GM12875 (cell line): Measurements from ENCODE around the gene ZNF425.
"Not testable (repeated sequence)": the region's sequence is repeated elsewhere in the genome, so short reads cannot be mapped to it uniquely, and the experiment has no call there.

Experiments used
- H3K4me3 ChIP-seq: one replicate; pipeline ENCODE4 v1.5.1; 2011; ENCODE audit warnings: low read depth, low read length, control low read depth
- CTCF ChIP-seq: IDR thresholded peaks from 2 replicates; pipeline ENCODE4 v1.5.1; 2011; ENCODE audit warnings: low read depth, mild to moderate bottlenecking, control low read depth, inconsistent platforms, low read length, moderate library complexity, borderline replicate concordance; ENCODE audit not compliant: insufficient read depth

ZNF425 gene

DNA sequence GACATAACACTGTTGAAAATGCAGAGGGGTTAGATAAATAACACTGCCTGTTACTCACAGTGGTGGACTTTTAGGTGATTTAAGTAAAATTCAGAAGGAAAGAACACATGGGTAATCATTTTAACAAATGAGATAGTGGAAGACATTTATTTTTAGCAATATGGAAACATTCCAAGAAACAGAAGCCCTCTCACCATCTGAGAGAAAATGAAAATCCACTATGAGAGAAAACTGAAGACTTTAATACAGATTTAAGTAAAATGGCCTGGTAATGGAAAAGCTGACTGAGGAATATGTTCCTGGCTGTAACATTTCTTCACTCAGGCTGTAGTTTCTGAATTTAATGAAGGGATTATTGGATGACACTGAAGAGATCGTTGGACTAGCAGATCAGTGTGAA lies 23.5 kb downstream of the ZNF425 start:
- H3K4me3 ChIP-seq, result no peak overlapping the region
- TF ChIP-seq CTCF, result no peak

DNA sequence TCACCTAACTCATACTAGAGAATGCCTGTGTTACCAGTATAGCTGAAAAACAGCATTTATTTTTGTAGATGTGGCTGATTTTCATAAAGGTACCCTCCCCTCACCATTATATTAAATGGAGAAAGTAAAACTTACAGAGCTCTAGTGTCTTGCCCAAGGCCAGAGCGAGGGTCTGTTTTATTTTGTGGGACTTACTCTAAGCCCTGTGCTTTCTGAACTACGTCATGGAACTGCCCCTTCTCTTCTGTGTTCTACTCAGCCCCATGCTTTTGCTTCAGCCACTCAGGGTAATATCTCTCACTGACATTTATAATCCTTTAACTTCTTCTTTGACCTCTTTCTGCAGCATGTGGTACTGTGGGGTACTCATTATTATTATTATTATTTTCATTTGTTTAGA lies 25.3 kb downstream of the ZNF425 start:
- TF ChIP-seq CTCF, result no peak
- H3K4me3 ChIP-seq, result no peak overlapping the region

GRCh38 chr7:149099058-149099457 lies 27.1 kb downstream of the ZNF425 start:
- no peak overlapping the region for H3K4me3 ChIP-seq
- TF ChIP-seq CTCF, result no peak

DNA sequence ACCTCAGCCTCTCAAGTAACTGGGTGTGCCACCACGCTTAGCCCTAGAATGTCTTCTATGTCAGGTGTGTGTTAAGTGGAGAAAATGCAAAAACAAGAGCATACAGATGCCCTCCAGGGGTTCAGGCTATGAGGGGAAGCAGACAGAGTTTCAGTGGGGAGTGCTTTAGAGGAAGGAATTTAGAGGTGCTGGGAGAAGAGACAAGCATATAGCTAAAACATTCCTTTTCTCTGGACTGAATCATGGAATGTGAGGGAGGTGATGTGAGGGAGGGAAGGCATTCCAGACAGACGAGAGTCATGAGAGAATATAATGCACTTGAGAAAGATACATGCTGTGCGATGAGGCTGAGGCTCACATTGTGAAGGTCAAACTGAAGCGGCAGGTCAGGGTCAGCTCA lies 29.0 kb downstream of the ZNF425 start:
- no peak for TF ChIP-seq CTCF

DNA sequence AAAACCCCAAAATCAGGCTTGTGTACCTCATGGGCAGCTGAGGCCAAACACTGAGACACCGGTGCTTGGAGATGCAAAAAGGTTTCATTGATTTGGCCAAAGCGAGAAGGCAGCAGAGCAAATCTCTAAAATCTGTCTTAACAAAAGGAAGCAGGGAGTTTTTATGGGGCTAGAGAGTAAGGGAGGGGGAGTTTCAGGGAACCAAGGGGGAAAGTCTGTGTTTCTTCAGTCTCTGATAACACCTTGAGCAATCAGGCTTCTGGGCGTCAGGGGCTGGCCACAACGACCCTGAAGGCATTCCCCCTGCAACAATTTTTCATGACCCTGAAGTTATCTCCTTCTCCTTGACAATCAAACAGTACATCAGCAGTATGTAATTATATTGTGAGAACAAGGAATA lies 32.9 kb downstream of the ZNF425 start:
- TF ChIP-seq CTCF, result no peak
- no peak overlapping the region for H3K4me3 ChIP-seq

More for the DNA sequence above, 29.0 kb downstream of the ZNF425 start:
- H3K4me3 ChIP-seq, result no peak overlapping the region

DNA sequence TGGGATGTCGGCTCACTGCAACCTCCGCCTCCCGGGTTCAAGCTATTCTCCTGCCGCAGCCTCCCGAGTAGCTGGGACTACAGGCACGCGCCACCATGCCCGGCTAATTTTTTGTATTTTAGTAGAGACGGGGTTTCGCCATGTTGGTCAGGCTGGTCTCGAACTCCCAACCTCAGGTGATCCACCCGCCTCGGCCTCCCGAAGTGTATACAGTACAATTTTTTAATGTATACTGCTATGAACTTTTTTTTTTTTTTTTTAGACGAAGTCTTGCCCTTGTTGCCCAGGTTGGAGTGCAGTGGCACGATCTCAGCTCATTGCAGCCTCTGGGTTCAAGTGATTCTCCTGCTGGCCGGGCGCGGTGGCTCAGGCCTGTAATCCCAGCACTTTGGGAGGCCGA lies 33.9 kb downstream of the ZNF425 start:
- H3K4me3 ChIP-seq, result not testable (repeated sequence)

DNA sequence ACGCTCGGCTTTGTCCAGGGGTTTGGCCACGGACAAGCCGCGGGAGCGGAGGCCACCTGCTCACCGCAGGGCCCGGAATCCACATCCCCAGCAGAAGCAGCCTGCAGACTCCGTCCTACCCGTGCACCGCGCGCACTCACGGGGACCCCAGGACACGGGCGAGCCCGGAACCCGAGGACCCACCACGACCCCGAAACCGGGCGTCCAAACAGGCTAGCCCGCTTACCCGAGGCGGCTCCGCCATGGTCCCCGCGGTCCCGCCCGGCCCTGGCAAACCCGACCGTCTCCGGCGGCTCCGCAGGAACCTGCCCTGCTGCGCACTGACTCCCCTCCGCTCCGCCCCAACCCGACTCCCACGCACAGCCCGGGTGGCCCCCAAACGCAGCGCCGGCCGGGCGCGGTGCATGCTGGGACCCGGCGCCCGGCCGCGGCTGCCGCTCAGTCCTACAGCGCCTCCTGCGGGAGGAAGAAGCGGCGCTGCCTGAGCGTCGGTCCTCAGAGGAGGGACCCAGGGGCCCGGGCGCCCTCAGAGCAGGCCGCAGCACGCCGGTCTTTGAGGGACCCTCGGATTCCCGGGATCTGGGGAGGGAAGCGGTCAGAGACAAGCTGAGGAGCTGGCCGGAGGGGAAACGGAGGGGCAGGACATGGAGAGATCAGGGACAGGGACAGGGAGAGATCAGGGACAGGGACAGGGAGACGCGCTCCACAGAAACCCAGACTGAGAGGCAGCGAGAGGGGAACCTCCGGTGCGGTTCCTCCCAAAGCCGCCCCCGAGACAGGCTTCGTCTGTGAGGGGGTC lies 35.5 kb downstream of the ZNF425 start, which contains the start of gene ZNF786:
ZNF786 (minus strand) TSS at position 322 of the 799 bp plus-strand sequence; CDS start at position 244, 78 bp downstream.
- H3K4me3 ChIP-seq, result peak within 1 kb of the TSS; percentile 98
- peak; percentile 95 for TF ChIP-seq CTCF

- H3K4me3 ChIP-seq, result no peak overlapping the region
- TF ChIP-seq CTCF, result no peak
These were observed 38.7 kb downstream of the ZNF425 start for GRCh38 chr7:149087376-149087775.
